GM21786 (cell line): ENCODE results near the gene TIMM23.
"Not testable (repeated sequence)": the region's sequence is repeated elsewhere in the genome, so short reads cannot be mapped to it uniquely, and the experiment has no call there.

Experiments used
- ATAC-seq: cut with Tn5 transposase; IDR thresholded peaks from one replicate; pipeline ENCODE4 v1.9.1; 2021; ENCODE audit not compliant: unreplicated experiment

Gene TIMM23

DNA sequence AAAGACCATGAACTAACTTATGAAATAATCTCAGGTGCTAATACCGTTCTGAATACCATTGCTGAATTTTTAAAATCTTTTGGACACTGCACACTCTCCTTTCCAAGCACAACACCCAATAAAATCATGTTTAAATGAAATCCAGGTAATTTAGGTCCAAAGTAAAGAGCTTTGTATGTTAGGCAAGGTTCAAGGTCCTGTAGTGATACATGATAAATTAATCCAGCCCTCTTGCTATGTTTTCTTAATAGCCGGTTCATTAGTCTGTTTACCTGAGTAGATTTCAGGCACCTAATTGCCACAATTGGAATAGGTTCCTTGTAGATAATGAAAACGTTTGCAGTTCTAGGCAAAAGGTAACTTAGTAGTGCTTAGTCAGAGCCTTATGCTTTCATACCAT, 13.3 kb downstream of the TIMM23 start:
- not testable (repeated sequence) for ATAC-seq

DNA sequence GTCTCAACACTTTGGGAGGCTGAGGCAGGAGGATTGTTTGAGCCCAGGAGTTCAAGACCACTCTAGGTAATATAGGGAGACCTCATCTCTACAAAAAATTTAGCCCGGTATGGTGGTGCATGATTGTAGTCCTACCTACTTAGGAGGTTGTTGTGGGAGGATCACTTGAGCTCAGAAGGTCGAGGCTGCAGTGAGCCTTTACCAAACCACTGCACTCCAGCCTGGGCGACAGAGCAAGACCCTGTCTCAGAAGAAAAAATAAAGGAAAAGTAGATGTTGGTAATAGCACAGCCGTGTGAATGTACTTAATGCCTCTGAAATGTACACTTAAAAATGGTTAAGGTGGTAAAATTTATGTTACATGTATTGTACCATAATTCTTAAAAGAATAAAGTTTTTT, 25.3 kb downstream of the TIMM23 start:
- no peak for ATAC-seq

DNA sequence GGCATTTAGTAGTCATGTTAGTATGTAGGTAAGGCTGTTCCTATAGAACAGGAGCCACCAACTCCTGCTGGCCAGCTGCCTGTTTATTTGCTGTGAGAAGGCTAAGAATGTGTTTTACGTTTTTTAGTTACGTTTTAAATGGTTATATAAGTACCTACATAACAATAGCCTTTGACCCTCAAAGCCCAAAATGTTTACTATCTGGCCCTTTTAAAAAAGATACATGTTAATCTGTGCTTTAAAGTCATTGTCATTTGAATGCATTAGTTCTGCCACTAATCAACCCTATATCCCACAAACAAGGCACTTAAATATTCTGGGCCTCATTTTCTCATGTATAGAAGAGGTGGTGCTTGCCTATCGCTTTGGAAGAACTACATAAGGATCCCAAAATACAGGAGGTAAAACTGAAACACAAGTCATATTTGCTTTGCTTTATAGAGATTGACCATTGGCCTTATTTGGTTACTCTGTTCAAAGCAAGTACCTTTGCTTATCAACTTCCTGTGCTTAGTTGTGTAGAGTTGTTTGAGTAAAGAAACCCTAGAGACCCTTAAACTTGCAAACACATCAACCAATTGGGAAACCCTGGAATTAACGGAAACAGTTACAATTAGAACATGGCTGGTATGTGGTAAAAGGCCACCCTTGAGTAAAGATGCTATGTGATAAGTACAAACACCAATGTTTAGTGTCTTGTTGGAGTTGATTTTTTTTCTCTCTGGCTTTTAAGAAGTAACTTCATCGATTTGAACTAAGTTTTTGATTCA, 25.9 kb downstream of the TIMM23 start:
- no peak for ATAC-seq

DNA sequence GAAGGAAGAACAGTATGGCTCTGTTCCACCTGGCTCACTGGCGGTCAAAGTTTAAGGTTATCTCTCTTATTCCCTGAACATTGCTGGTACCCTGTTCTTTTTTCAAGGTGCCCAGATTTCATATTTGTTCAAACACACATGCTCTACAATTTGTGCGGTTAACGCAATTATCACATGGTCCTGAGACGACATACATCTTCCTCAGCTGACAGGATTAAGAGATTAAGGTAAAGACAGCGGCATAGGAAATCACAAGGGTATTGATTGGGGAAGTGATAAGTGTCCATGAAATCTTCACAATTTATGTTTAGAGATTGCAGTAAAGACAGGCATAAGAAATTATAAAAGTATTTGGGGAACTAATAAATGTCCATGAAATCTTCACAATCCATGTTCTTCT, 27.7 kb downstream of the TIMM23 start:
- ATAC-seq: not testable (repeated sequence)

GRCh38 chr10:46000538-46000937, 28.2 kb downstream of the TIMM23 start:
- no peak for ATAC-seq

DNA sequence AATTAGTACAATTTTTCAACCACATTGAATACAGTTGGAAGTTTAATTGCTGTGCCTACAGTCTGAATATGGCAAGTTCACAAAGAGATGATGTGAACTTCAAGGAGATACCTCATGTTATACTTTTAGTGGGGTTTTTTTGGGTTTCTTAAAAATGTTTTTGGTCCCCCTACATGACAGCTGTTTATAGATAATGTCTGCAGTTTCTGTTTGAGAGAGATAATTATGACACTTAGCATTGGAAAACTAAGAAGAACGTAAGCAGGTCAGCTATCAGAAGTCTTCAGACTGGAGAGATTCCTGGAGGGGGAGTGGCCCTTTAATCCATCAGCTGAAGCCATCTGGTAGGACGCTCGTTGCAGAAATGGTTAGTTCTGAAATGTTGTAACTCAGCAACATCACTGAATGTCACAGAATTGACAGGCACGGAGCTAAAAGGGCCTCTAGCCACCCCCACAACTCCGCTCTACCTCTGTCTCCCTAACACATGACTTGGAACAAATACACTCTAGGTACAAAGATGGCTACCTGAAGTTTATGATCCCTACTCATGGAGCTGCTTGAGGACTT, 29.0 kb downstream of the TIMM23 start:
- ATAC-seq: no peak

DNA sequence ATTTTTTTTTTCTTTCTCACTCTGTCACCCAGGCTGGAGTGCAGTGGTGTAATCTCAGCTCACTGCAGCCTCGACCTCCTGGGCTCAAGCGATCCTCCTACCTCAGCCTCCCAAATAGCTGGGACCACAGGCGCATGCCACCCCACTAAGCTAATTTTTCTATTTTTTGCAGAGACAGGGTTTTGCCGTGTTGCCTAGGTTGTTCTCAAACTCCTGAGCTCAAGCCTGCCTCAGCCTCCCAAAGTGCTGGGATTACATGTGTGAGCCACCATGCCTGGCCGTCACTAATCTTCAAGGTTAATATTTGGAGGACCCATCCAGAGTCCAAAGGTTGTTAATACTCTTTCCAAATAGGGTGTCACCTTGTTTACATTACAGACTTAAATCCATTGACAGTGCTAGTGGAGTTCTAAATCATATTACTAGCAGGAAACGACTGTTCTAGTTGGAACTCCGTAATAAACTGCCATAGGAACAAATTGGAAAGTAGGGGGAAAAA, 29.9 kb downstream of the TIMM23 start:
- not testable (repeated sequence) for ATAC-seq

DNA sequence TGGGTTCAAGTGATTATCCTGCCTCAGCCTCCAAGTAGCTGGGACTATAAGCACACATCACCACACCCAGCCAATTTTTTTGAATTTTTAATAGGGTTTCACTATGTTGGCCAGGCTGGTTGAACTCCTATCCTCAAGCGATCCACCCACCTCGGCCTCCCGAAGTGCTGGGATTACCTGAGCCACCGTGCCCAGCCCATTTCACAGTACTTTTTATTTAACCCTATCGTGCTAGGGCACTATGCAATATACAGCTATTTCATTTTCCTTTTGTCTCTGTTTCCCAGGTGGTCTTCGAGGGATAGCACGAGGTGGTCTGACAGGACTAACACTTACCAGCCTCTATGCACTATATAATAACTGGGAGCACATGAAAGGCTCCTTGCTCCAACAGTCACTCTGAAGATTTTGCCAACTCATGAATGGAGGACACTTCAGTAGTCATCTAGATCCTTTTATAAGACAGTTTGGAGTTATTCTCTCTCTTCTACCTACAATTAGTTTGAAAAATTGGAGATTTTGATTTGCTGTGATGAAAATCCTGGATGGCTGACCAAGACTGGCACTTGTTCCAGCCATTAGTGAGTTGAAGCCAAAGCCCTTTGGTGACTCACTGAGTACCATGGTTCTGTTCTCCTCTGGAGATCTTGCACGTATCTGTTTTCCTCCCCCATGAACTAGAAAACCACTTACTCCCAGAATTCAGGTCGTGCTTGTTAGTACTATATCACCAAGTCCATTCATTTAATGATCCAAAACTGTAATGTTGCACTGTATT, 30.8 kb downstream of the TIMM23 start:
- ATAC-seq: no peak

DNA sequence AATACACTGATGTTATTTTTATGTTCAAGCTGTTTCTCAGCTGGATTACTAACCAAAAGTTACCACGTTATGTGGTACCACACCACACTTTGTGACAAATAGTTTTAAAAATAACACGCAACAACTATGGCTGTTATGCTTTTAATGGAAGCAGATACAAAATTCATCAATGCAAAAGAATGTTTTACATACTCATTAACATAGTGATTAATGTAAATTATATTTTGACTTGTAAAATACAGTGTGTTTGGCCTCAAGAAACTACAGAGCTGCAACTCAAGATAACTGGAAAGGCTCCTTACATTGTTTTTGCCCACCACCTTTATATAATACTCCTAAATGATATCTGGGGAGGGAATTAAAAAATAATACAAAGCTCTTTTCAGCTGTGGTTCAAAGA, 32.7 kb downstream of the TIMM23 start:
- no peak for ATAC-seq

DNA sequence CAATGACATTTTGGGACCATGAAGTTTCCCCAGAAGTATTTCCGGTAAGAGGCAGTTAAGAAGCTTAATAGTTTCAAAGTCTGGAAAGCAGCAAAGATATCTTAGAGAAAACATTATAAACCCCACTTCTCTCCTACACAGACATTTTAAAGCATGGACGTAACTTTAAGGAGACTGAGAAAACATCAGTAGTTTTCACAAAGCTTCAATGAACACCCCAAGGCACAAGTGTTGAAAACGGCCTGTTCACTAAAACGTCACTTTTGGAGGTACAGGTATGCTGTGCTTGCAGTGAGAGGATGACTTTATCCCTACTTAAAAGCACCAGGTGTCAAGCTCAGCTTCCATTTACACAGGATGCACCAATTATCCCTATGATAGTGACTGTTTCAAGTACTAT, 33.1 kb downstream of the TIMM23 start:
- ATAC-seq: no peak

DNA sequence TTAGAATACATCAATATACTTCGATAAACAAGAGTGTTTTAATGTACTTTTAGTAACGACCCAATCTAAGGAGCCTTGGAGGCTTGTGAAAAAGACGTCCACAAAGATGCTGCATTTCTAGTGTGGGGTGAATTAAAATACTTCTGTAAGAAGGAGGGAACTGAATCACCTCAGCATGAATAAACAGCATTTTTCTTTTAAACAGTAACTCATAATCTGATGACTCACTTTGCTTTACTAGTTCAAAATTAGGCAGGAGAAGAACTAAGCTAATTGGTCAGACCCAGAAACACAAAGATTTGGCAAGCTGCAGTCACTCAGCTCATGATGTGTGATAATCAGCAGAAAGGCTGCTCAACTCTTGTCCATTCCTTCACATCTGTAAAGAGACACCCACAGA, 33.9 kb downstream of the TIMM23 start:
- no peak for ATAC-seq

- ATAC-seq: no peak
These were observed 40.5 kb downstream of the TIMM23 start for GRCh38 chr10:46012746-46013145.

DNA sequence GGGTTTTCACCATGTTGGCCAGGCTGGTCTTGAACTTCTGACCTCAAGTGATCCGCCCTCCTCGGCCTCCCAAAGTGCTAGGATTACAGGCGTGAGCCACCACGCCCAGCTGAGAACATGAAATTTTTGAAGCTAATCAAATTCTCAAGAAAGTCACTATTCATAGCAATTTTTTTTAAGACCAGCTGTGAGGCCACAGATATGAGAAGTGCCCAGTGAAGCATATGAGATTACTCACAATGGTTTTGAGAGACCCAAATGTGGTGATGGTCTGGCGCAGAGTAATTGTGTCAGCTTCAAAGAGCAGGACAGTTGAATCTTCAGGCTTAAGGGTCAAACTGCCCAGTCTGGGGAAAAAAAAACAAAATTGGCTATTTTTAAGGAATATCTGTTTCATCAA, 41.9 kb downstream of the TIMM23 start:
- no peak for ATAC-seq

GRCh38 chr10:46014683-46015405, 42.6 kb downstream of the TIMM23 start:
- ATAC-seq: no peak

DNA sequence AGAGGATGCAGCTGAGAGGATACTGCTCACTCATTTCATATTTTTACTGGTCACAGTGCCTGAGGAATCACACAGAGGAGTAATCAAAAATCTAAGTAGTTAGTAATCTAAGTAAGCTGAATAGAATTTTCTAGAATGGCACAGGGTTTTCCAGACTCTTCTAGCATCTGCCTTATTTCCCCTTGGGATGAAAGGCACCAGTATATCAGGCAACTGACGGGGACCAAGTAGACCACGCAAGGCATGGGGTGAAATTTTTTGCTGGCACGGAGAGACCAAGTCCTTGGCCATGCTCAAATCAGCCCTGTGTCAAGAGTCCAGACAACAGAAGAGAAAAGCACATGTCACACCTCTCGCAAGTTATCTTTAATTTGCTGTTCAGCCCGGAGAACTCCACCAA, 43.9 kb downstream of the TIMM23 start:
- no peak for ATAC-seq

- ATAC-seq: no peak
These were observed 44.5 kb downstream of the TIMM23 start for GRCh38 chr10:46016811-46017210.

- no peak for ATAC-seq
These were observed 45.4 kb downstream of the TIMM23 start for GRCh38 chr10:46017733-46018132.

GRCh38 chr10:46018453-46019176, 46.3 kb downstream of the TIMM23 start:
- ATAC-seq: no peak

DNA sequence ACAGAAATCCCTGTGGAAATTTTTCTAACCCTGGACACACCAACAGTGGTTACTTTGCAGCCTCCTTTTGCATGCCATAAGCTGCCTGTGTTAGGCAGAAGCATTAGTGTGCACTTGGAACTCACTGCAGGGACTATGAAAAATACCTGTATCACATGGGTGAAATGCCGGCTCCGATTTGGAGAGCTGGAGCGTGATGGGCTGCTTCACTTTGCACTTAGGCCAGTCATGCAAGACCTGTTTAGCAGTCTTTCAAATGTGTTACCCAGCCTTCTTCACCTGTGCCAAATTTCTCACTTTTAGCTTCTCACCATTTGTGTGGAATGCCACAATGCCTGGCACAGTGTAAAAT, 46.9 kb downstream of the TIMM23 start:
- no peak for ATAC-seq

GRCh38 chr10:46019569-46020343, 47.5 kb downstream of the TIMM23 start:
- no peak for ATAC-seq
